Endothelial cell of umbilical vein (primary cell): ENCODE data around the gene ALKBH2. TPM values are rescaled to one million over a fixed set of nuclear protein-coding genes. Genes with fewer than 3 reads are reported as not detected.
"Not testable (repeated sequence)": the region's sequence is repeated elsewhere in the genome, so short reads cannot be mapped to it uniquely, and the experiment has no call there.

Experiments used
- BruUV-seq: library from RNA; stranded (reverse); fragments of 400-500 nt; replicated peaks from 2 replicates; lab custom pipeline; 2021; lab: Mats Ljungman, UMichigan
- CTCF ChIA-PET: fragments of 300-600, 350-600 bp; sonication (Branson Sonifier 250); formaldehyde crosslinking; loops from one replicate; lab custom pipeline; 2021; ENCODE audit warnings: antibody characterized with exemption, inconsistent platforms; lab: Charles Lee
- POLR2A ChIA-PET: fragments of 300-600, 350-600 bp; sonication (Branson Sonifier 250); formaldehyde crosslinking; loops from one replicate; lab custom pipeline; 2021; ENCODE audit warnings: antibody characterized with exemption, inconsistent platforms; lab: Charles Lee
- DNase-seq: peaks from one replicate; pipeline ENCODE4 v3.0.0-alpha.2; 2011; ENCODE audit warnings: low read depth, low spot score
- FAIRE-seq: peaks from 2 replicates; lab custom pipeline; 2011; peaks lifted over from hg19 to GRCh38; lab: Jason Lieb, UNC
- H2AFZ ChIP-seq: 2 replicates; pipeline ENCODE4 v1.6.0; 2012; ENCODE audit warnings: low read depth, low read length, control low read depth, inconsistent platforms
- H3K27ac ChIP-seq: 2 replicates; pipeline ENCODE4 v1.5.1; 2011; ENCODE audit warnings: low read depth, mild to moderate bottlenecking, control low read depth, low read length, moderate library complexity; ENCODE audit not compliant: insufficient read depth
- H3K27me3 ChIP-seq, 2 experiments: 2 replicates each; pipeline versions ENCODE4 v1.6.0 to v1.6.1; 2011; ENCODE audit warnings: low read length in 2 of 2, mixed read lengths in 1 of 2; ENCODE audit not compliant: control insufficient read depth in 2 of 2, insufficient read depth in 2 of 2
- H3K36me3 ChIP-seq, 2 experiments: 2 replicates in 1 of 2; 3 replicates in 1 of 2; pipeline ENCODE4 v1.5.1; 2011; ENCODE audit warnings: low read length in 2 of 2, mild to moderate bottlenecking in 1 of 2, moderate library complexity in 1 of 2; ENCODE audit not compliant: control insufficient read depth in 2 of 2, insufficient read depth in 2 of 2; ENCODE audit errors: extremely low read depth in 1 of 2
- H3K4me1 ChIP-seq: 3 replicates; pipeline ENCODE4 v1.5.1; 2011; ENCODE audit warnings: mild to moderate bottlenecking, low read length; ENCODE audit not compliant: control insufficient read depth, insufficient read depth; ENCODE audit errors: extremely low read depth
- H3K4me2 ChIP-seq: 2 replicates; pipeline ENCODE4 v1.6.1; 2011; ENCODE audit warnings: low read length, control low read depth, mixed read lengths; ENCODE audit not compliant: insufficient read depth
- H3K4me3 ChIP-seq, 3 experiments: fragments of 200-600 bp in 1 of 3; sonication (generic), shearing (Covaris generic) in 1 of 3; replicated peaks in 1 of 3; 2 replicates each; pipeline ENCODE4 v1.5.1; 2011 to 2016; ENCODE audit warnings: control low read depth in 3 of 3, low read length in 3 of 3, mild to moderate bottlenecking in 2 of 3, inconsistent platforms in 1 of 3, low read depth in 1 of 3, moderate library complexity in 1 of 3; ENCODE audit not compliant: insufficient read depth in 1 of 3
- H3K79me2 ChIP-seq: 2 replicates; pipeline ENCODE4 v1.6.0; 2012; ENCODE audit warnings: low read length, inconsistent platforms; ENCODE audit not compliant: control insufficient read depth, insufficient read depth
- H3K9ac ChIP-seq: replicated peaks from 2 replicates; pipeline ENCODE3; 2011; ENCODE audit warnings: low read length, control low read depth; ENCODE audit not compliant: insufficient read depth; ENCODE audit errors: extremely low read depth
- H3K9me1 ChIP-seq: replicated peaks from 3 replicates; pipeline ENCODE4 v1.6.0; 2011; ENCODE audit warnings: mild to moderate bottlenecking, low read length; ENCODE audit not compliant: control insufficient read depth, insufficient read depth; ENCODE audit errors: extremely low read depth
- H3K9me3 ChIP-seq: replicated peaks from 2 replicates; pipeline ENCODE4 v1.5.1; 2012; ENCODE audit warnings: low read length, inconsistent platforms; ENCODE audit not compliant: control insufficient read depth, insufficient read depth
- H4K20me1 ChIP-seq: replicated peaks from 2 replicates; pipeline ENCODE3; 2011; ENCODE audit warnings: mild to moderate bottlenecking, low read length; ENCODE audit not compliant: control insufficient read depth, insufficient read depth; ENCODE audit errors: extremely low read depth
- EZH2 ChIP-seq: IDR thresholded peaks from 2 replicates; pipeline ENCODE4 v1.6.1; 2012; ENCODE audit warnings: borderline replicate concordance, low read depth, mild to moderate bottlenecking, moderate library complexity, low read length, inconsistent platforms; ENCODE audit not compliant: severe bottlenecking
- FOS ChIP-seq: IDR thresholded peaks from 2 replicates; pipeline ENCODE4 v1.6.1; 2011; ENCODE audit warnings: mild to moderate bottlenecking, low read length, moderate library complexity, borderline replicate concordance; ENCODE audit not compliant: insufficient read depth
- JUN ChIP-seq: IDR thresholded peaks from 2 replicates; pipeline ENCODE4 v1.6.1; 2011; ENCODE audit warnings: borderline replicate concordance, low read depth; ENCODE audit not compliant: insufficient read length, insufficient read depth
- MAX ChIP-seq: IDR thresholded peaks from 2 replicates; pipeline ENCODE4 v1.6.1; 2011; ENCODE audit not compliant: insufficient read depth, insufficient read length
- MYC ChIP-seq: IDR thresholded peaks from one replicate; pipeline ENCODE4 v1.6.1; 2011; ENCODE audit warnings: mild to moderate bottlenecking, low read depth, low read length
- POLR2A ChIP-seq: IDR thresholded peaks from 2 replicates; pipeline ENCODE4 v1.6.1; 2012; ENCODE audit warnings: low read depth, mild to moderate bottlenecking, control low read depth, low read length
- POLR2AphosphoS5 ChIP-seq: IDR thresholded peaks from 2 replicates; pipeline ENCODE4 v1.6.1; 2012; ENCODE audit warnings: low read depth, mild to moderate bottlenecking, control low read depth, low read length, moderate library complexity; ENCODE audit not compliant: insufficient read depth
- dilution Hi-C: fragments of 300-500 bp; cut with MboI; formaldehyde crosslinking; loops from one replicate; pipeline ENCODE4 v1.15.0; 2019; ENCODE audit warnings: low sequenced_read_pairs; ENCODE audit not compliant: extremely low pct_ligation_motif_present
- intact Hi-C: fragments of 100-400 bp; cut with micrococcal nuclease; formaldehyde crosslinking; loops from one replicate; pipeline ENCODE4 v1.10.0; 2022
- polyA plus RNA-seq, 4 experiments: library from polyadenylated mRNA; depleted of rRNA in 3 of 4; stranded (reverse) in 3 of 4; unstranded in 1 of 4; fragments of >200 nt; gene quantifications; 2 replicates each; pipeline versions ENCODE4 v1.2.1 to v1.2.3, GENCODE V29; 2011 to 2012; ENCODE audit warnings: missing spikeins in 1 of 4
- total RNA-seq: library from RNA; stranded (reverse); gene quantifications from 2 replicates; pipeline ENCODE4 v1.2.3, GENCODE V29; 2021

Gene ALKBH2
- total and polyA plus RNA-seq, 2 donors (not counting 3 experiments of a cell fraction or from before 2014, with no cell fraction given), result 5.4 to 7.3 TPM

- Histone ChIP-seq H3K9me3 (no peaks in the 10 kb centered on the region), H4K20me1 (no peaks in the 10 kb centered on the region), H3K27me3 (no peaks in the 10 kb centered on the region), H3K4me1 (peaks cover 10% of the 10 kb centered on the region), H3K4me3 (no peak overlapping the region), H2AFZ (no peak overlapping the region), H3K36me3 (peaks cover 0 to 4% of the 10 kb centered on the region in 2 experiments), H3K9ac (no peak overlapping the region), H3K27ac (no peak overlapping the region), H3K4me2 (no peak overlapping the region), H3K79me2 (no peaks in the 10 kb centered on the region), H3K9me1 (no peaks in the 10 kb centered on the region)
- no peak for FAIRE-seq
- CTCF ChIA-PET, result interaction anchor here (1.0 to 1.2 kb wide), 2 partner anchors 58 to 489 kb away, joined by 3 read pairs; no protein-coding TSS in a partner anchor
- DNase-seq, result no peak
- POLR2A ChIA-PET, result no interaction called here
- intact Hi-C loops (no loop called here), dilution Hi-C loops (no loop called here)
- no TSS peak for BruUV-seq
- TF ChIP-seq MAX (no peak), POLR2A (no peak), FOS (no peak), JUN (no peak), MYC (no peak), EZH2 (no peak), POLR2AphosphoS5 (no peak)
Observed at GRCh38 chr12:109054520-109054919, 38.8 kb downstream of the ALKBH2 start.

GRCh38 chr12:109054124-109054513 is 39.2 kb downstream of the ALKBH2 start:
- H3K9me3 ChIP-seq, H4K20me1 ChIP-seq, BruUV-seq, H3K4me2 ChIP-seq, H3K79me2 ChIP-seq, H3K9ac ChIP-seq, H3K27me3 ChIP-seq, H2AFZ ChIP-seq, H3K4me3 ChIP-seq, FAIRE-seq, DNase-seq, H3K4me1 ChIP-seq, intact Hi-C loops, H3K9me1 ChIP-seq, H3K27ac ChIP-seq, dilution Hi-C loops, H3K36me3 ChIP-seq: not testable (repeated sequence)
- ChIA-PET CTCF (interaction anchor here (1.2 kb wide), 1 partner anchor 58 kb away, joined by 3 read pairs; no protein-coding TSS in a partner anchor), POLR2A (interaction anchor here (0.6 kb wide), 1 partner anchor 362 kb away, joined by 4 read pairs; no protein-coding TSS in a partner anchor)
